Psoas muscle (tissue), 8 donors: ENCODE data around the gene RBSN. TPM values are rescaled to one million over a fixed set of nuclear protein-coding genes. Genes with fewer than 3 reads are reported as not detected.

Source experiments
- ATAC-seq, 4 donors: fragments of 200-7000 bp; cut with Tn5 transposase; one replicate each; pipeline ENCODE4 v1.9.1; 2020; ENCODE audit warnings: moderate library complexity in 3 of 4, mild to moderate bottlenecking in 2 of 4
- DNase-seq, 2 donors: peaks; one replicate each; pipeline ENCODE4 v3.0.0-alpha.2; 2020
- H3K27ac ChIP-seq: fragments of 200-600 bp; one replicate; pipeline ENCODE4 v1.8.0; 2022
- H3K27me3 ChIP-seq, 3 donors: fragments of 200-600 bp in 1 of 3; one replicate each; pipeline versions ENCODE4 v1.6.1 to v1.8.0; 2013 to 2022; ENCODE audit warnings: low read length in 2 of 3, mild to moderate bottlenecking in 2 of 3, moderate library complexity in 1 of 3; ENCODE audit not compliant: insufficient read depth in 3 of 3
- H3K36me3 ChIP-seq, 2 donors: fragments of 200-600 bp in 1 of 2; one replicate each; pipeline versions ENCODE4 v1.6.1 to v1.8.0; 2013 to 2022; ENCODE audit warnings: low read depth in 1 of 2, mild to moderate bottlenecking in 1 of 2, moderate library complexity in 1 of 2; ENCODE audit not compliant: insufficient read depth in 1 of 2
- H3K4me1 ChIP-seq: fragments of 200-600 bp; one replicate; pipeline ENCODE4 v1.8.0; 2022
- H3K4me3 ChIP-seq: fragments of 200-600 bp; one replicate; pipeline ENCODE4 v1.8.0; 2022; ENCODE audit warnings: mild to moderate bottlenecking
- H3K9me3 ChIP-seq: fragments of 200-600 bp; one replicate; pipeline ENCODE4 v1.8.0; 2022
- CTCF ChIP-seq: fragments of 200-600 bp; IDR thresholded peaks from one replicate; pipeline ENCODE4 v1.8.0; 2022; ENCODE audit warnings: antibody characterized with exemption
- WGBS, 3 donors: extraction: QIAGEN DNeasy Blood & Tissue Kit; methylation state at CpG; one replicate each; pipeline versions ENCODE4 v1.1.6 to v1.1.7; 2013; 5-methylcytosine and 5-hydroxymethylcytosine counted together
- intact Hi-C, 2 donors: fragments of 100-400 bp; cut with DNase I; formaldehyde crosslinking; loops; one replicate each; pipeline versions ENCODE4 v1.11.0 to v1.14.2; 2022
- polyA plus RNA-seq, 3 donors: library from polyadenylated mRNA; stranded (reverse); fragments of 200-250 nt; gene quantifications; one replicate each; pipeline ENCODE4 v1.2.3, GENCODE V29; 2013
- total RNA-seq, 4 donors: library from RNA; stranded (reverse); fragmentation: NEBNext Ultra II Directional in 2 of 4; extraction: Animal tissue kit (Norgen Biotek cat#: 25700) in 2 of 4; gene quantifications; one replicate each; pipeline versions ENCODE4 v1.2.1 to v1.2.4, GENCODE V29; 2021 to 2023
- donor health status: healthy with polysubstance abuse.
- donor health status: DM: no; HTN: no; CAD: no; lungs with moderate emphysema.
- donor health status: Bipolar disorder and iron deficiency.
- donor health status: healthy.
- donor health status: DM: yes; HTN: yes; CAD: no.
- donor health status: DM: no; HTN: no; CAD: no.
- donor health status: DM: no; HTN: no; CAD: no.
- donor health status: DM: yes; HTN: yes; CAD: no.

RBSN gene
- total and polyA plus RNA-seq, 7 donors: 7.7 to 26.3 (median 21.3) TPM

DNA sequence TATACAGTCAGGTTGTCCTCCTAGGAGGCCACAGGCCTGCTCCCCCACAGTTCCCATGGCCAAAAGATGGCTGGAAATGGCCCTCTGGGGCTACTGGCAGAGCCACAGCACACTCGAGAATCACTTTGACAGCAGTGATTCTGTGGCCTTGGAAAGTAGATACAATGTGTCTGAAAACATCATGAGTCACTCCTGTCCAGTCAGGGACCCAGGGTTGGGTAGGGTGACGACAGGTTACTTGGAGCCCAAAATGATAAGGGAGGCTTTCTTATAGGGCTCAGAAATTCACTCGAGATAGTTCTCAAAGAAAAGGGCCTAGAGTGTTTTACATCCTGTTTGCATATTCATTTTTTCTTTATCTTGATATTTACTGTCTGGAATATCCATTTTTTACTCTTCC lies 58.1 kb downstream of the RBSN start:
- 75 to 85% (median 80%) methylated on average over 3 of the region's 3 CpGs for WGBS, 3 donors
- TF ChIP-seq CTCF: no peak
- H3K9me3 ChIP-seq: no peaks in the 10 kb centered on the region
- DNase-seq (no peak), ATAC-seq (peak in 3 of 4 donors; percentile 49 to 57 (median 54))
- no peak overlapping the region for H3K4me3 ChIP-seq
- peak overlapping the region; percentile 33 for H3K27ac ChIP-seq
- no peaks in the 10 kb centered on the region for H3K27me3 ChIP-seq
- no peaks in the 10 kb centered on the region for H3K4me1 ChIP-seq
- intact Hi-C loops: no loop called here
- peaks cover 31 to 99% of the 10 kb centered on the region in 2 donors for H3K36me3 ChIP-seq

- no peak overlapping the region for H3K4me3 ChIP-seq
- no peak for DNase-seq
- ATAC-seq: no peak
- H3K27me3 ChIP-seq: no peaks in the 10 kb centered on the region
- no peaks in the 10 kb centered on the region for H3K4me1 ChIP-seq
- WGBS, 3 donors: 83 to 89% (median 86%) methylated on average over 6 of the region's 6 CpGs
- TF ChIP-seq CTCF: no peak
- no peaks in the 10 kb centered on the region for H3K9me3 ChIP-seq
- intact Hi-C loops: no loop called here
- peaks cover 24 to 99% of the 10 kb centered on the region in 2 donors for H3K36me3 ChIP-seq
- no peak overlapping the region for H3K27ac ChIP-seq
These were observed 60.6 kb downstream of the RBSN start for GRCh38 chr3:15038306-15038705.

GRCh38 chr3:15033103-15033502 lies 65.8 kb downstream of the RBSN start:
- peaks cover 14 to 99% of the 10 kb centered on the region in 2 donors for H3K36me3 ChIP-seq
- H3K27me3 ChIP-seq: no peaks in the 10 kb centered on the region
- intact Hi-C loops: no loop called here
- no peak overlapping the region for H3K4me3 ChIP-seq
- DNase-seq (no peak), ATAC-seq (peak; percentile 10 to 47 (median 29))
- 85 to 95% (median 90%) methylated on average over 3 of the region's 3 CpGs for WGBS, 3 donors
- no peak for TF ChIP-seq CTCF
- no peaks in the 10 kb centered on the region for H3K4me1 ChIP-seq
- no peaks in the 10 kb centered on the region for H3K9me3 ChIP-seq
- H3K27ac ChIP-seq: peak overlapping the region; percentile 46

GRCh38 chr3:15032650-15033049 lies 66.3 kb downstream of the RBSN start:
- Histone ChIP-seq H3K27me3 (no peaks in the 10 kb centered on the region), H3K36me3 (peaks cover 11 to 99% of the 10 kb centered on the region in 2 donors), H3K9me3 (no peaks in the 10 kb centered on the region), H3K27ac (peak overlapping the region; percentile 46), H3K4me3 (no peak overlapping the region), H3K4me1 (no peaks in the 10 kb centered on the region)
- no peak for TF ChIP-seq CTCF
- intact Hi-C loops: no loop called here
- WGBS, 3 donors: 34 to 44% (median 37%) methylated on average over 2 of the region's 2 CpGs
- DNase-seq: peak in 1 of 2 donors; percentile 66
- peak; percentile 79 to 92 (median 84) for ATAC-seq

DNA sequence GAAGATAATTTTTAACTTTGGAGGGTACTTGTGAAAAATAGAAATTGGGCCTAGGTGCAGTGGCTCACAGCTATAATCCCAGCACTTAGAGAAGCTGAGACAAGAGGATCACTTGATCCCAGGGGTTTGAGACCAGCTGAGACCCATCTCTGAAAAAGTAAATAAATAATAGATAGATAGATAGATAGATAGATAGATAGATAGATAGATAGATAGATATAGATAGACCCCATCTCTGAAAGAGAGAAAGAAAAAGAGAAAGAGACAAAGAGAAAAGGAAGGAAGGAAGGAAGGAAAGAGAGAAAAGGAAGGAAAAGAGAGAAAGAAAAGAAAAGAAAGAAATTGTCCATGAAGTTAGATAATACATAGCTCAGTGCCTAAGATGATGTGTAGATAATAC lies 69.3 kb downstream of the RBSN start:
- TF ChIP-seq CTCF: no peak
- intact Hi-C loops: no loop called here
- ATAC-seq: no peak

More for the DNA sequence above, 69.3 kb downstream of the RBSN start:
- no peaks in the 10 kb centered on the region for H3K4me1 ChIP-seq
- no peak overlapping the region for H3K27ac ChIP-seq
- no peaks in the 10 kb centered on the region for H3K27me3 ChIP-seq
- no peak overlapping the region for H3K4me3 ChIP-seq
- no peak for DNase-seq
- no peaks in the 10 kb centered on the region for H3K9me3 ChIP-seq
- H3K36me3 ChIP-seq: peaks cover 10 to 100% of the 10 kb centered on the region in 2 donors
